HPDE6-E6E7 (cell line): ENCODE measurements around the gene TNC.

Experiments used
- DNase-seq: peaks from one replicate; pipeline ENCODE4 v3.0.0; 2011; ENCODE audit warnings: missing footprints; ENCODE audit errors: extremely low spot score

TNC gene

GRCh38 chr9:115050002-115050490 is 67.9 kb downstream of the TNC start:
- DNase-seq: no peak

GRCh38 chr9:115046824-115047223 is 71.1 kb downstream of the TNC start:
- no peak for DNase-seq

GRCh38 chr9:115046199-115046598 is 71.8 kb downstream of the TNC start:
- DNase-seq: no peak

- DNase-seq: no peak
Measured at GRCh38 chr9:115043632-115044031, 74.3 kb downstream of the TNC start.

GRCh38 chr9:115042781-115043509 is 75.0 kb downstream of the TNC start:
- no peak for DNase-seq

GRCh38 chr9:115039516-115040120 is 78.3 kb downstream of the TNC start:
- no peak for DNase-seq

- DNase-seq: no peak
Measured at GRCh38 chr9:115038178-115038577, 79.8 kb downstream of the TNC start.

GRCh38 chr9:115036691-115037090 is 81.3 kb downstream of the TNC start:
- peak; percentile 90 for DNase-seq

DNA sequence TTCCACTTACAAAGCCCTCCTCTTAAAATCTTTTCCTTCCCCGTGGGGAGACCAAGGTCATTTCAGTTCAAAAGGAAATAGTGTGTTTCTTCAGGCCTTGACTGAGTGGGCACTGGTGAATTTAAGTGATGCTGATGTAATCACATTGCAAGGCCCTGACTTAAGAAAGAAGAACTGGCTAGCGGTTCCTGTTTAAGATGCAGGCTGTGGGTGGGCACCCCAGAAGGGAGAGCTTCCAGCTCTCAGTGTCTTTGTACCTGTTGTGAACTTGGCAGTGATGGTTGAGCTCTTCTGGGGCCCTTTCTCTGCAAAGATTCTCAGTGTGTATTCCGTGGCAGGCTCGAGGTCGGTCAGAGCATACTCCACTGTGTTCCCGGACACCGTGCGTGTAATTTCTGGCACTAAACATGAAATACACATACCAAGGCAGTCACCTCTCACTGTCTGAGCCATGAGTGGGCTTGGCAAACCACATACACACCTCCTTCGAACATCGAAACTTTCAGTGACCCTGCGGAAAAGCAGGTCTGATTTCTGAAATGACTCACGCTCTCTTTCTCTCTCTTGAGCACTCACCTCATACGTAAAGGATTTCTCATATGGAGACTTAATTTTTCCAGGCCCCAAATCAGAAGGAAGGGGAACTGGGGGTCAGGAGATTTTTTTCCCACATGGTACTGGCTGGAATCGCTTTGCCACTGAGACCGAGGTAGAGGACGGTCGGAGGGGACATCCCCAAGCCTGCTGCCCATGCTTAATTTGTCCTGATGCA is 81.9 kb downstream of the TNC start:
- peak; percentile 90 for DNase-seq

GRCh38 chr9:115034801-115035200 is 83.2 kb downstream of the TNC start:
- DNase-seq: peak; percentile 28

DNA sequence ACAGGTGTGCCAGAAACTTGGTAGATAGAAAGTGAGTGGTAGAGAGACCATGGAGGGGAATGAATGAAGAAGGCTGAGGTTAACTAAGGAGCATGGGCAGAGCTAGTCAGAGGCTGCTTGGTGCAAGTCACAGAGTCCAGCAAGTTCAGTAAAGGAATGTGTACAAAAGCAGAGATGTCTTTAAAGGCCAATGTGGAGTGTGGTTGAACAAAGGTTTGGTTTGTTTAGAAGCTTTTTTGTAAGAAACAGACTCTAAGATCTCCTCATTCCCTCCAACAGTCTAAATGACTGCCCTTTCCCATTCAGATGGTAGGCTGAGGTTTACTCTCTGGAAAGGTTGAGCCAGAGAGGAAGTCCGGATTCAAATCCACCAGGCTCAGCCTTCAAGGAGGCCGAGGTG is 84.2 kb downstream of the TNC start:
- DNase-seq: no peak

DNA sequence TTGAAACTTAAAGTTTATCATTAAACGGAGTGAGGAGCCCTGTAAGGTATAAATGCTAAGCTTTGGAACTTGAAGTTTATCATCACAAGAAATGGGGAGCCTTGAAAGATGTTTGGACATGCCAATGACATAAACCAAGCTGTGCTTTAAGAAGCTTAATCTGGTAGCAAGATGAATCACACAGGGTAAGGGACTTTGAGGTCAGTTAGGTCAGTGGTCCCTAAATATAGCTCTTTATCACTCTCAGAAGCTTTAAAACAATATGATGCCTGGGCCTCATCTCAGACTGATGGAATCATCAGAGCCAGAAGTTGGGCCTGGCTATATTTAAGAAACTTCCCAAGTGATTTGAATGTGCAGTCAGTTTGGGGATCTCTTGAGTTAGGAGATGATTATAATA is 85.7 kb downstream of the TNC start:
- no peak for DNase-seq

- DNase-seq: no peak
Measured at GRCh38 chr9:115030006-115030405, 88.0 kb downstream of the TNC start.

- no peak for DNase-seq
Measured at GRCh38 chr9:115025721-115026120, 92.2 kb downstream of the TNC start.

DNA sequence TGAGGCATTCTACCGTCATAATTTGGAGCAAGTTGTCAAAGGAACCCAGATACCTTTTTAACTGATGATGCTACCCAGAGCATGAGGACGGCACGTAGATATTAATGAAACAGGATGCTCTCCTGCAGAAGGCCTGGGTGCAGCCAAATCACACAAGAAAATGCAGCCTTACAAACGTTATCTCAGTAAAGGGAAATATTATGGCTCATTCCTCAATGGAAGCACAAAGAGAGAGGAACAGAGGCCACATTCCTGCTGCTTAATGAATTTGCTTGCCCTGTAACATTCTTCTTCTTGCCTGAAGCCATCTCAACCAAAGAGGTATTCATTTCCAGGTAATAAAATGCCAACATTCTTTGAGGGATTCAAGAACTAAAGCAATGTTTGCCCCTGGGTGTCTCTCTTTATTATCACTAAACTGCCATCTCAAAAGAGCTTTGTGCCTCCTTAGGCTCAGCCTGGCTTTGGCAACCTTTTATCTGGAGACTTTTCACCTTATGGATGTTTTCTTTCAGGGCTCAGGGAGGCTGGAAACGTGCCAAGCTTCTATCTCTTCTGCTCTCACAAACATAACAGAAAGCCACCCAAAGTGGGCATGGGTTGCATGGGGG is 92.9 kb downstream of the TNC start:
- no peak for DNase-seq

DNA sequence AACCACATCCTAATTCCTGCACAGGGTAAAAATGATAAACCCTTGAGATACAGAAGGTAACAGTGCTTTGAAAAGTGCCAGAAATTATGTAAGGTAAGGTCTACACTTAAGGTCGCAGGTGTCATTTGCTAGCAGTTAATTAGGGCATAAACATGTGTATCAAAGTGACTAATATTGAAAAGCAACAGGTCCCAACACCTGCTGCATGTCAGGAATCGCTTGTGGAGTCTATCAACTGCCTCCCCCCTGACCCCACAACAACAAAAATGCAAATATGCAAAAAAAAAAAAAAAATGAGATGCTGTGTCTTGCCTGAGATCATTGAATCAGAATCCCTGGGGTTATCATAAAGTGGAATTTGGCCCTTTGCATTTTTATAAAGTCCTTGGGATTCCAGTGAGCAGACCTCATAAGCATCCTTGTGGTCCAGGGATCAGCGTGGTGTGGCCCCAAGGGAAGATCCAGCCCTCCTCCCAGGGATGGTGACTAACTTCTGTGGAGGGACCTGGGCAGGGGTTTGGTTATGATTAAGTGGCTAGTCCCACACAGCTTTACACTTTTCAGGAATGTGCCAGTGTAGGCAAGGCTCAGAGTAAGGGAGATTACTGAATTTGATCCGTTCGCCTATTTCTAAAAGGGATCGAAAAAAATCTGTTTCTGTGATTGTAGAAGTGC is 95.1 kb downstream of the TNC start:
- DNase-seq: no peak

- no peak for DNase-seq
Measured at GRCh38 chr9:115018547-115019435, 99.2 kb downstream of the TNC start.

DNA sequence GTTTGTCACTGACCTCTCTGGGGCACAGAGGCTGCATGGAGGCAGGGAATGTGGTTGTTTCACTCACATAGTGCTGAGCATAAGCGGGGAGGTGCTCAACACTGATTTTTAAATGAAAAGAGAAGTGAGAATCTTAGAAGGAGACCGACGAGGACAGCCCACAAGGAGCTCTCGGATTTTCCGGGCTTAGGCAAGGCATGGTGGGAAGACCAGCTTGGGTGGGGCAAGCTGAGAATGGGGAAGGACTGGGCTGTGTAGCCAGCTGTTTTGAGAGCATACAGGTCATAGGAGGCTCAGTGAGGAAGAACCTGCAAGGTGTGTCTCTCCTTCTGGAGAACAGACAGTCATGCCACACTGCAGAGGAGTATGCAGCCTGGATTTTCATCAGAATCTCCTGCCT is 101.6 kb downstream of the TNC start:
- no peak for DNase-seq

- peak; percentile 59 for DNase-seq
Measured at GRCh38 chr9:115015018-115015635, 102.8 kb downstream of the TNC start.

- no peak for DNase-seq
Measured at GRCh38 chr9:115014438-115014837, 103.5 kb downstream of the TNC start.
